HL-60 (cell line): ENCODE measurements around the gene MRPL22.

ENCODE experiments used
- REST ChIP-seq: IDR thresholded peaks from 2 replicates; pipeline ENCODE4 v1.6.1; 2012; ENCODE audit warnings: low read depth; ENCODE audit not compliant: insufficient replicate concordance
- TF ChIP-seq, protein P1 (sequence below): IDR thresholded peaks from one replicate; pipeline ENCODE4 v1.5.1; 2011; ENCODE audit warnings: low read length, control low read depth, inconsistent platforms; ENCODE audit not compliant: insufficient read depth

DNA sequence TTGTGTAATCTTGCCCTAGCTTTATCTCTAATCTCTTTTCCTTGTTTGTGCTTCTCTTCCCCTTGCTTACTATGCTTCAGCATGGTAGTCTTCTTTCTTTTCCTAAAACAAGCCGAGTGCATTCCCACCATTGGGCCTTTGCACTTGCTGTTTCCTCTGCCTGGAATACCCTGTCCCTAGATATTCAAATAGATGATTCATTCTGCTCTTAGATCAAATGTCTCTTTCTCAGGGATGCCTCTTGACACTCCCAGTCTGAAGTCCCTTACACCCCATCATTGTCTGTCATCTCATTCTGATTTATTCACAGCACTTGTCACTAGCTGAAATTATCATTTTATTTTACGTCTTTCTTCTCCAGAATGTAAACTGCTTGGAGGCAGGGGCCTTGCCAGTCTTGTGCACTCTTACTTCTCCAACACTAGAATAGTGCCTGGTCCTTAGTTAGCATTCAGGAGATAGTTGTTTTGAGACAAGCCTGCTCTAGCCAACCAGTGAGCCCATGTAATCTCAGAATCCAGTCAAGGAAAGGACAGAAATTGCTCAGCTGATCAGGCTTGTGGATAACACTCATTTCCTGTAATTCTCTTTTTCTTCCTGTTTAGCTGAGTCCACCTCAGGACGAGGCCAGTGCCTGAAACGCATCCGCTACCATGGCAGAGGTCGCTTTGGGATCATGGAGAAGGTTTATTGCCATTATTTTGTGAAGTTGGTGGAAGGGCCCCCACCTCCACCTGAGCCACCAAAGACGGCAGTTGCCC, 25.4 kb downstream of the MRPL22 start:
- TF ChIP-seq, protein P1, sequence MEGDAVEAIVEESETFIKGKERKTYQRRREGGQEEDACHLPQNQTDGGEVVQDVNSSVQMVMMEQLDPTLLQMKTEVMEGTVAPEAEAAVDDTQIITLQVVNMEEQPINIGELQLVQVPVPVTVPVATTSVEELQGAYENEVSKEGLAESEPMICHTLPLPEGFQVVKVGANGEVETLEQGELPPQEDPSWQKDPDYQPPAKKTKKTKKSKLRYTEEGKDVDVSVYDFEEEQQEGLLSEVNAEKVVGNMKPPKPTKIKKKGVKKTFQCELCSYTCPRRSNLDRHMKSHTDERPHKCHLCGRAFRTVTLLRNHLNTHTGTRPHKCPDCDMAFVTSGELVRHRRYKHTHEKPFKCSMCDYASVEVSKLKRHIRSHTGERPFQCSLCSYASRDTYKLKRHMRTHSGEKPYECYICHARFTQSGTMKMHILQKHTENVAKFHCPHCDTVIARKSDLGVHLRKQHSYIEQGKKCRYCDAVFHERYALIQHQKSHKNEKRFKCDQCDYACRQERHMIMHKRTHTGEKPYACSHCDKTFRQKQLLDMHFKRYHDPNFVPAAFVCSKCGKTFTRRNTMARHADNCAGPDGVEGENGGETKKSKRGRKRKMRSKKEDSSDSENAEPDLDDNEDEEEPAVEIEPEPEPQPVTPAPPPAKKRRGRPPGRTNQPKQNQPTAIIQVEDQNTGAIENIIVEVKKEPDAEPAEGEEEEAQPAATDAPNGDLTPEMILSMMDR: no peak
- TF ChIP-seq REST: no peak
